Kidney epithelial cell (primary cell): Measurements from ENCODE around the gene TRIM25. TPM values are rescaled to one million over a fixed set of nuclear protein-coding genes. Genes with fewer than 3 reads are reported as not detected.

Source experiments
- DNase-seq: peaks from one replicate; pipeline ENCODE4 v3.0.0-alpha.2; 2010; ENCODE audit warnings: low read depth
- H3K27me3 ChIP-seq: 2 replicates; pipeline ENCODE4 v1.6.0; 2011; ENCODE audit warnings: low read length; ENCODE audit not compliant: control insufficient read depth, insufficient read depth
- H3K36me3 ChIP-seq: 2 replicates; pipeline ENCODE4 v1.5.1; 2011; ENCODE audit warnings: low read length; ENCODE audit not compliant: control insufficient read depth, insufficient read depth
- H3K4me3 ChIP-seq: 2 replicates; pipeline ENCODE4 v1.5.1; 2011; ENCODE audit warnings: low read depth, mild to moderate bottlenecking, control low read depth, low read length
- total RNA-seq: library from RNA; depleted of rRNA; stranded (reverse); fragments of >200 nt; gene quantifications from 2 replicates; pipeline ENCODE4 v1.2.3, GENCODE V29; 2015
- TF ChIP-seq, protein P1 (sequence below): IDR thresholded peaks from 2 replicates; pipeline ENCODE4 v1.5.1; 2011; ENCODE audit warnings: mild to moderate bottlenecking, moderate library complexity, low read length, control low read depth, inconsistent platforms; ENCODE audit not compliant: insufficient read depth, poor library complexity, severe bottlenecking

TRIM25 gene
- total RNA-seq, 1 donor from 2014 or later = 97.1 TPM

DNA sequence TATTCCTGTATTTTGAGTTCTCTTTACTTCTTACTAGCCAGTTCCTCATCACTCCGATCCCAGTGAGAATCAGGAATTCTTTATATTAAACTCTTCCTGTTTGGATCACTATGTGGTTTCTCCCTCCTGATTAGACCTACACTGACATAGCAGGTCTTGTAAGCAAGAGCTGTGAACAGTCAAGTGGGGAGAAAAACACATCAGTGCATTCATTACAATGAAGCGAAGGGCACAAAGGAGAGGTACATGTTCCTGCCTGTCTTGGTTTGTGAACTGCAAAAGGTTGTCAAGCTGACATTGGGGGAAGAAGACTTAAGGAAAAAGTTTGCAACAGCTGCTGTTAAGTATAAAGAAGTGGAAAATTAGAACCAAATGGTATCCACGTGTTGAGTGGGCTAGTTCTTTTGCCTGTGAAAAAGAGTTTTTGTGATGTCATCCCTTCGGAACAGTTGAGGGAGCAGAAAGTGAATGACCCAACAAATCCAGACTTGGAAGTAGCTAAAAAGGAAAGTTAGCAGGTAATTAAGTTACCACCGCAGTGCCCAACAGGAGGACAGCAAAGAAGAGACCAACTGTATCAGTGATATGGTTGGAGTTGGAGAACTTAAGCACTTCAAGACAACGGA is 23.0 kb upstream of the TRIM25 start:
- Histone ChIP-seq H3K4me3 (no peak overlapping the region), H3K36me3 (peaks cover 1% of the 10 kb centered on the region), H3K27me3 (no peaks in the 10 kb centered on the region)
- TF ChIP-seq, protein P1, sequence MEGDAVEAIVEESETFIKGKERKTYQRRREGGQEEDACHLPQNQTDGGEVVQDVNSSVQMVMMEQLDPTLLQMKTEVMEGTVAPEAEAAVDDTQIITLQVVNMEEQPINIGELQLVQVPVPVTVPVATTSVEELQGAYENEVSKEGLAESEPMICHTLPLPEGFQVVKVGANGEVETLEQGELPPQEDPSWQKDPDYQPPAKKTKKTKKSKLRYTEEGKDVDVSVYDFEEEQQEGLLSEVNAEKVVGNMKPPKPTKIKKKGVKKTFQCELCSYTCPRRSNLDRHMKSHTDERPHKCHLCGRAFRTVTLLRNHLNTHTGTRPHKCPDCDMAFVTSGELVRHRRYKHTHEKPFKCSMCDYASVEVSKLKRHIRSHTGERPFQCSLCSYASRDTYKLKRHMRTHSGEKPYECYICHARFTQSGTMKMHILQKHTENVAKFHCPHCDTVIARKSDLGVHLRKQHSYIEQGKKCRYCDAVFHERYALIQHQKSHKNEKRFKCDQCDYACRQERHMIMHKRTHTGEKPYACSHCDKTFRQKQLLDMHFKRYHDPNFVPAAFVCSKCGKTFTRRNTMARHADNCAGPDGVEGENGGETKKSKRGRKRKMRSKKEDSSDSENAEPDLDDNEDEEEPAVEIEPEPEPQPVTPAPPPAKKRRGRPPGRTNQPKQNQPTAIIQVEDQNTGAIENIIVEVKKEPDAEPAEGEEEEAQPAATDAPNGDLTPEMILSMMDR = no peak
- no peak for DNase-seq

DNA sequence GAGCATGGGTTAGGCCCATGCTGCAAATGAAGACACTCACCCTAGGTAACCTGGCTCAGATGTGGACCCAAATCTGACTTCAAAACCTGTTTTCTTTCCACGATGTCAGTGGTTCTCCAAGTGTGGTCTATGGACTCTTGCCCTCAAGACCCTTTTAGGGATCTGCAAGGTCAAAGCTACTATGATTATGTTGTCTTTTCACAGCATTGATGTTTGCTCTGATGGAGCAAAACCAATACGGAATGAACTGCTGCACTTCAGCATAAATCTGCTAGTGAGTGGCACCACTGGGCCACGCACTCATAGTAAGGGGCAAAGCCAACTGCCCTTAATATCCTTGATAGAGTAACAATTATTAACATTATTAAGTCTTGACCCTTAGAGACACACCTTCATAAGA is 21.6 kb upstream of the TRIM25 start:
- Histone ChIP-seq H3K4me3 (no peak overlapping the region), H3K27me3 (no peaks in the 10 kb centered on the region), H3K36me3 (peaks cover 1% of the 10 kb centered on the region)
- TF ChIP-seq, protein P1 = no peak
- no peak for DNase-seq

DNA sequence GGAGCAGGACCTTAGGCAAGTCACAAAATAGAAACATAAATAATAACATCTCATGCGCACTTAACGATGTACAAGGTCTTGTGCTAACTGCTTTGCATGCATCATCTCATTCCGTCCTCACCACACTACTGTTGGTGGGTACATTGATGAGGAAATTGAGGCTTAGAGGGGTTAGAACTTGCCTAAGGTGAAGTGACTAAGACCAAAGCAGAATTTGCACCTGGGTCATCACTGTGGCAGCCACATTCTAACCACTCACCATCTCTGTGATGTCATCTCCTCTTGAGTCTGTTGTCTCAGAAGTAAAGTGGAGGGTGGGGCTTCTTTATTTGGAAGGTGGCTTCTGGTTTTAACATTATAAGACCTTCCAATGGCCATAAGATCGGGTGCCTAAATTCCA is 20.4 kb upstream of the TRIM25 start:
- H3K36me3 ChIP-seq = peaks cover 1% of the 10 kb centered on the region
- DNase-seq = no peak
- TF ChIP-seq, protein P1 = no peak
- H3K4me3 ChIP-seq = no peak overlapping the region
- no peaks in the 10 kb centered on the region for H3K27me3 ChIP-seq

DNA sequence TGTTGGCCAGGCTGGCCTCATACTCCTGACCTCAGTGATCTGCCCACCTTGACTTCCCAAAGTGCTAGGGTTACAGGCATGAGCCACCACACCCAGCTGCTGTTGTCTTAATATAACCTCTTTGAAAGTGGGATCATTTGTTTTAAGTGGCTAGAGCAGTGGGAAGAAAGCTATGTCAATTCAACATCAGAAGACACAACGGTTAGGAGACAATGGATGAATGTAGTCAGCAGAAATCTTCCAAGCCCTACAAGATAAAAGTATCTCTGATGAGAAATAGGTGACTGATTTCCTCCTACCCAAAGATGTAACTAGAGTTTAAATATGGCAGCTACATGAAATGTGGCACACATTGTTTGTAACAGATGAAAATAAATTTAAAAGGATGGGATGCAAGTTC is 20.0 kb upstream of the TRIM25 start:
- TF ChIP-seq, protein P1 = no peak
- no peak for DNase-seq
- Histone ChIP-seq H3K4me3 (no peak overlapping the region), H3K36me3 (peaks cover 1% of the 10 kb centered on the region), H3K27me3 (no peaks in the 10 kb centered on the region)

DNA sequence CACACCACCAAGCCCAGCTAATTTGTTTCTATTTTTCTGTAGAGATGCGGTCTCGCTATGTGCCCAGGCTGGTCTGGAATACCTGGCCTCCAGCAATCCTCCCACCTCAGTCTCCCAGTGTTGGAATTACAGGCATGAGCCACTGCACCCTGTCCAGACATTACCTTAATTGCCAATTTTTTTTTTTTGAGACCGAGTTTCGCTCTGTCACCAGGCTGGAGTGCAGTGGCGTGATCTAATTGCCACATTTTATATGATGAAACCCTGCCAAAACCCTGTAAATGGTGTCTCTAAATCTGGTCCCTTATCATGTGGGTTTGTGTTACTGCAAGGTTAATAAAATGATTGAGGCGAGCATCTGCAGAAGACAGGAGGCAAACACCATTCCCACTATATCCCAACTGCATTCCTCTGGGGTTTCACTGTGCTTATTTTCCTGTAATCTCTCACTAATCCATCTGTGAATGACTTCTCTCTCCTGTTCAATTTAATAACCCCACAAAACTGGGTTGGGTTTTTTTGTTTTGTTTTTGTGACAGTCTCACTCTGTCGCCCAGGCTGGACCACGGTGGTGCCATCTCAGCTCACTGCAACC is 19.4 kb upstream of the TRIM25 start:
- Histone ChIP-seq H3K4me3 (no peak overlapping the region), H3K27me3 (no peaks in the 10 kb centered on the region), H3K36me3 (peaks cover 1% of the 10 kb centered on the region)
- no peak for DNase-seq
- TF ChIP-seq, protein P1 = no peak

DNA sequence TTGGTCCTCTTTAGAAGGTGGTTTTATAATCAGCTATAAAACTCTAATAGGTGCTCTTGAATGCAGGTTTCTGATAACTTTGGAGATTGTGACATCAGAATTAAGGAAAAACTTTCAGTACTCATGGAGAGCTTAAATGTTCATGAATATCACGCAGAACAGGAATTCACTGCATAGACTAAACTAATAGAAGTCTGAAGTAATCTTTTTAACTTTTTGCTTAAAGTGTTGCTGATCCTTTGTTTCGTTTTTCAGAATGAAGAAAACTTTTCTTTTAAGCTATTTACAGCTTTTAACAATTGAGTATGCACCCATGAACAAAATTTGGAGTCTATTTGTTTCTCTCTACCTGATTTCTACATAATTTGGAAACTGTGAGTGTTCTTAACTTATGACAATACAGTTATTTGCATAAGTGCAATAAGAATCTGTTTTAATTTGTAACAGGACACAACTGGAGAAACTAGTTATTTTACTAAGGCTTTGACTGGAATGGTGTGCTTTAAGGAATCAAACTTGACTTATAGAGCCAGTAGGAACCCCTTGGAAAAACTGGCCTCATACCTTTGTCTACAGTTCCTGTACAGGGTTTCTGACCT is 17.0 kb upstream of the TRIM25 start:
- no peak for DNase-seq
- Histone ChIP-seq H3K4me3 (no peak overlapping the region), H3K27me3 (no peaks in the 10 kb centered on the region), H3K36me3 (peaks cover 1% of the 10 kb centered on the region)
- TF ChIP-seq, protein P1 = no peak
